ENCODE data around the gene CRYGB.

CRYGB gene

GRCh38 chr2:208146006-208146405, at the start of gene CRYGB:
TSS of gene CRYGB (minus strand) at chr2:208146158. CDS start at chr2:208146120, 38 bp downstream.
- Histone ChIP-seq H3K27me3 (ENCODE audit: insufficient read depth, poor library complexity, severe bottlenecking) (no peaks in the 10 kb centered on the region), H3K4me1 (ENCODE audit: insufficient read depth, poor library complexity, severe bottlenecking) (peaks cover 3% of the 10 kb centered on the region), H3K27ac (ENCODE audit: poor library complexity, severe bottlenecking) (no peak within 1 kb of the TSS), H3K36me3 (ENCODE audit: low read depth) (no peaks in the 10 kb centered on the region), H3K4me3 (ENCODE audit: severe bottlenecking) (no peak within 1 kb of the TSS), H3K9me3 (ENCODE audit: severe bottlenecking) (no peaks in the 10 kb centered on the region)
- TF ChIP-seq CTCF (IDR thresholded peaks at IDR 0.05; ENCODE audit: poor library complexity, severe bottlenecking): no peak
- DNase-seq (ENCODE audit: low spot score): no peak
- no peak for ATAC-seq (ENCODE audit: low read depth)

- Histone ChIP-seq H3K36me3 (ENCODE audit: low read depth) (no peaks in the 10 kb centered on the region), H3K9me3 (ENCODE audit: severe bottlenecking) (no peaks in the 10 kb centered on the region), H3K27me3 (ENCODE audit: insufficient read depth, poor library complexity, severe bottlenecking) (no peaks in the 10 kb centered on the region), H3K27ac (ENCODE audit: poor library complexity, severe bottlenecking) (no peak overlapping the region), H3K4me1 (ENCODE audit: insufficient read depth, poor library complexity, severe bottlenecking) (peaks cover 4% of the 10 kb centered on the region), H3K4me3 (ENCODE audit: severe bottlenecking) (no peak overlapping the region)
- TF ChIP-seq CTCF (IDR thresholded peaks at IDR 0.05; ENCODE audit: poor library complexity, severe bottlenecking): no peak
- no peak for ATAC-seq (ENCODE audit: low read depth)
- no peak for DNase-seq (ENCODE audit: low spot score)
Observed at GRCh38 chr2:208195531-208195930, 49.6 kb upstream of the CRYGB start.

- no peak overlapping the region for H3K4me3 ChIP-seq (ENCODE audit: severe bottlenecking)
- H3K9me3 ChIP-seq (ENCODE audit: severe bottlenecking): no peaks in the 10 kb centered on the region
- no peaks in the 10 kb centered on the region for H3K36me3 ChIP-seq (ENCODE audit: low read depth)
- no peak overlapping the region for H3K27ac ChIP-seq (ENCODE audit: poor library complexity, severe bottlenecking)
- DNase-seq (ENCODE audit: low spot score) (no peak), ATAC-seq (ENCODE audit: low read depth) (peak; percentile 42; the same call in 2 of the 3 replicates)
- peaks cover 4% of the 10 kb centered on the region for H3K4me1 ChIP-seq (ENCODE audit: insufficient read depth, poor library complexity, severe bottlenecking)
- no peak for TF ChIP-seq CTCF (IDR thresholded peaks at IDR 0.05; ENCODE audit: poor library complexity, severe bottlenecking)
- H3K27me3 ChIP-seq (ENCODE audit: insufficient read depth, poor library complexity, severe bottlenecking): no peaks in the 10 kb centered on the region
Observed at GRCh38 chr2:208192611-208193236, 46.8 kb upstream of the CRYGB start.

GRCh38 chr2:208189810-208190503, 44.0 kb upstream of the CRYGB start, which contains the start of gene C2orf80:
TSS of gene C2orf80 (minus strand) at chr2:208190030. CDS start at chr2:208186986, 3,044 bp downstream.
- no peak for TF ChIP-seq CTCF (IDR thresholded peaks at IDR 0.05; ENCODE audit: poor library complexity, severe bottlenecking)
- ATAC-seq (ENCODE audit: low read depth): no peak
- H3K4me1 ChIP-seq (ENCODE audit: insufficient read depth, poor library complexity, severe bottlenecking): peaks cover 4% of the 10 kb centered on the region
- DNase-seq (ENCODE audit: low spot score): no peak
- no peak within 1 kb of the TSS for H3K4me3 ChIP-seq (ENCODE audit: severe bottlenecking)
- no peaks in the 10 kb centered on the region for H3K36me3 ChIP-seq (ENCODE audit: low read depth)
- no peak within 1 kb of the TSS for H3K27ac ChIP-seq (ENCODE audit: poor library complexity, severe bottlenecking)
- no peaks in the 10 kb centered on the region for H3K27me3 ChIP-seq (ENCODE audit: insufficient read depth, poor library complexity, severe bottlenecking)
- no peaks in the 10 kb centered on the region for H3K9me3 ChIP-seq (ENCODE audit: severe bottlenecking)

Data from RWPE2 (cell line).